BLaER1 treated with 17β-estradiol and CSF1 and Interleukin-3, amounts not matched to agents 10 nM and 100 nM (cell line): ENCODE results near the gene COL23A1.

Experiments used
- H3K27ac ChIP-seq, 11 experiments: shearing (Covaris generic); formaldehyde crosslinking; 2 replicates each; pipeline ENCODE4 v1.8.1; 2022
- H3K27me3 ChIP-seq, 11 experiments: shearing (Covaris generic); formaldehyde crosslinking; 2 replicates each; pipeline ENCODE4 v1.8.1; 2022
- H3K36me3 ChIP-seq, 11 experiments: shearing (Covaris generic); formaldehyde crosslinking; 2 replicates each; pipeline ENCODE4 v1.8.1; 2022
- H3K4me1 ChIP-seq, 10 experiments: shearing (Covaris generic); formaldehyde crosslinking; 2 replicates each; pipeline ENCODE4 v1.8.1; 2022
- H3K4me2 ChIP-seq, 11 experiments: shearing (Covaris generic); formaldehyde crosslinking; 2 replicates each; pipeline ENCODE4 v1.8.1; 2022
- H3K4me3 ChIP-seq, 10 experiments: shearing (Covaris generic); formaldehyde crosslinking; 2 replicates each; pipeline ENCODE4 v1.8.1; 2022
- H3K9ac ChIP-seq, 11 experiments: shearing (Covaris generic); formaldehyde crosslinking; 2 replicates each; pipeline ENCODE4 v1.8.1; 2022
- H3K9me3 ChIP-seq, 11 experiments: shearing (Covaris generic); formaldehyde crosslinking; replicated peaks in 1 of 11; 2 replicates each; pipeline ENCODE4 v1.8.1; 2022
- H4K20me1 ChIP-seq, 11 experiments: shearing (Covaris generic); formaldehyde crosslinking; 2 replicates each; pipeline ENCODE4 v1.8.1; 2022
- Cebpa-rat ChIP-seq, 11 experiments: shearing (Covaris generic); IDR thresholded peaks; 2 replicates each; pipeline ENCODE4 v1.8.1; 2022

Gene COL23A1

GRCh38 chr5:178421699-178422399, 168.3 kb downstream of the COL23A1 start:
- Histone ChIP-seq H3K27ac (no peak overlapping the region), H3K4me3 (no peak overlapping the region), H4K20me1 (0 out of 22 replicates have a peak, but pooled peaks cover 0 to 6% (median 0%) of the 10 kb centered on the region in 11 experiments), H3K36me3 (no peaks in the 10 kb centered on the region), H3K9me3 (no peaks in the 10 kb centered on the region), H3K4me2 (no peak overlapping the region), H3K9ac (no peak overlapping the region), H3K4me1 (peaks cover 12 to 41% (median 31%) of the 10 kb centered on the region in 10 experiments), H3K27me3 (0 out of 22 replicates have a peak, but pooled peaks cover 0 to 18% (median 0%) of the 10 kb centered on the region in 11 experiments)
- no peak for TF ChIP-seq Cebpa-rat (IDR thresholded peaks at IDR 0.05)

DNA sequence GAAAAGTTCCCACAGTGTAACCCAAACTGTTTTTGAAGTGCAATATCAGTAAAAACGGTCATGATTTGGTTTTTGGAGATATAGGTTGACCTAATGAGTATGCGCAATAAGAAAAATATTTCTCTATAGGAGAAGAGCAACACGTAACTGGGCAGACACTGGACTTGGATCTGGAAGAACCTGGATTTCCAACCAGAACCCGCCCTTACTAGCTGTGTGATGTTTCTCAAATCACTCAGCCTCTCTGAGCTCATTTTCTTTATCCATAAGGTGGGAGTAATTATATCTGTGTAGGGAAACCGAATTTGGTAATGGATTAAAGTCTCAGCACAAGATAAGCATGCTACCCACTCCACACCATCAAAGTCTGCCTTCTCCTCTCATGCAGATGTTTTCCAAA, 169.1 kb downstream of the COL23A1 start:
- Histone ChIP-seq H3K4me1 (peaks cover 14 to 43% (median 36%) of the 10 kb centered on the region in 10 experiments), H3K4me3 (no peak overlapping the region), H3K9me3 (no peaks in the 10 kb centered on the region), H3K36me3 (no peaks in the 10 kb centered on the region), H3K9ac (no peak overlapping the region), H4K20me1 (peaks cover 0 to 6% (median 0%) of the 10 kb centered on the region in 11 experiments; a peak in 1 of 22 replicates), H3K27ac (no peak overlapping the region), H3K4me2 (peak overlapping the region in 4 of 11 experiments; percentile 15 to 45 (median 20); a peak in 1 of 22 replicates), H3K27me3 (peaks cover 0 to 18% (median 0%) of the 10 kb centered on the region in 11 experiments; a peak in 1 of 22 replicates)
- TF ChIP-seq Cebpa-rat (IDR thresholded peaks at IDR 0.05): no peak

DNA sequence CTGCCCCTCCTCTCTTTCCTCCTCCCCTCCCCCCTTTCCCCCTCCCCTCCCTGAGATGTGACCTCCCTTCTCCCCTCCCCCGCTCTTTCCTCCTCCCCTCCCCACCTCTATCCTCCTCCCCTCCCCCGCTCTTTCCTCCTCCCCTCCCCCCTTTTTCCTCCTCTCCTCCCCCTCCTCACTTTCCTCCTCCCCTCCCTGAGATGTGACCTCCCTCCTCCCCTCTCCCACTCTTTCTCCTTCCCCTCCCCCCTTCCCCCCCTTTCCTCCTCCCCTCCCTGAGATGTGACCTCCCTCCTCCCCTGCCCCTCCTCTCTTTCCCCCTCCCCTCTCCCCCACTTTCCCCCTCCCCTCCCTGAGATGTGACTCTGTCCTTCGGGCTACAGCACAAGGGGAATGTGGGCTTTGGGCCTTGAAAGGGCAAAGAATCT, 169.8 kb downstream of the COL23A1 start:
- H3K27ac ChIP-seq: no peak overlapping the region
- no peaks in the 10 kb centered on the region for H3K36me3 ChIP-seq
- no peaks in the 10 kb centered on the region for H3K9me3 ChIP-seq
- TF ChIP-seq Cebpa-rat (IDR thresholded peaks at IDR 0.05): no peak
- H4K20me1 ChIP-seq: peaks cover 0 to 10% (median 0%) of the 10 kb centered on the region in 11 experiments; a peak in 1 of 22 replicates
- H3K4me2 ChIP-seq: peak overlapping the region in 5 of 11 experiments; percentile 15 to 68 (median 25); a peak in 4 of 22 replicates
- peaks cover 14 to 43% (median 36%) of the 10 kb centered on the region in 10 experiments for H3K4me1 ChIP-seq
- no peak overlapping the region for H3K4me3 ChIP-seq
- H3K27me3 ChIP-seq: peaks cover 0 to 18% (median 0%) of the 10 kb centered on the region in 11 experiments; a peak in 3 of 22 replicates
- H3K9ac ChIP-seq: no peak overlapping the region

DNA sequence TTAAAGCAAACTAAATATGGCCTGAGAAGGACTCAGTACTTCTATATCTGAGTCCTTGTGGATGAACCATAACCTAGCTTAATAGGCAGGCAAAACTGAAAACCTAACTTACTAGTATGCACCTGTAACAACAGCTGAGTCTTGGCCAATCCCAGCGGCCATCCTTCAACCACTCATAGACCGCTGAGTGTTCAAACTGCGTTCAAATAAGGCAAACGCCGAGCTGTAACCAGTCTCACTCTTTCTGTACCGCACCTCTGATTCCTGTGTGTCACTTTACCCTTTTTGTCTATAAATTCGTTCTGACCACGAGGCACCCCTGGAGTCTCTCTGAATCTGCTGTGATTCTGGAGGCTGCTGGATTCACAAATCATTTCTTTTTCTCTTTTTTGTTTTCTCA, 170.5 kb downstream of the COL23A1 start:
- Histone ChIP-seq H4K20me1 (peaks cover 0 to 14% (median 0%) of the 10 kb centered on the region in 11 experiments; a peak in 1 of 22 replicates), H3K36me3 (no peaks in the 10 kb centered on the region), H3K27ac (no peak overlapping the region), H3K27me3 (peaks cover 0 to 18% (median 0%) of the 10 kb centered on the region in 11 experiments; a peak in 3 of 22 replicates), H3K4me3 (no peak overlapping the region), H3K9ac (no peak overlapping the region), H3K9me3 (no peaks in the 10 kb centered on the region), H3K4me1 (peaks cover 14 to 43% (median 36%) of the 10 kb centered on the region in 10 experiments), H3K4me2 (peak overlapping the region in 3 of 11 experiments; percentile 2 to 81 (median 68); a peak in 2 of 22 replicates)
- TF ChIP-seq Cebpa-rat (IDR thresholded peaks at IDR 0.05): no peak

DNA sequence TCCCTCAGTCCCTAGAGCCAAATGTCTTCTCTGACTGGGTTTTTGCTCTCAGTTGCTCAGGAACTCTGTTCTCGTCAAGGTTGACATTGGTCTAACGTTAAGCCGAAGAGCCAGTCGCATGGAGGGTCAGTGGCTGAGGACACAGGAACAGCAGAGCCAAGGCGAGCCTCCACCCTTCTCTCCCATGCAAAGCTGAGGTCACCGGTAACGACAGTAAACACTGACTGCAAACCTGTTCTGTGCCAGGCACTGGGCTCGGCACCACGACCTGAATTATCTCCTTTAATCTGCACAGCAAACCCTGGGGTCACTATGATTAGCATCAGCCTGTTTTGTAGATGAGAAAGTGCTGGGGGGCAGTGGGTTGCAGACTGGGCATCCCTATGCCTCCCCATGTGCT, 171.0 kb downstream of the COL23A1 start:
- H3K9me3 ChIP-seq: no peaks in the 10 kb centered on the region
- H3K9ac ChIP-seq: no peak overlapping the region
- peak overlapping the region in 3 of 11 experiments; percentile 68 to 81 (median 76); a peak in 3 of 22 replicates for H3K4me2 ChIP-seq
- peaks cover 0 to 18% (median 0%) of the 10 kb centered on the region in 11 experiments; a peak in 3 of 22 replicates for H3K27me3 ChIP-seq
- no peak for TF ChIP-seq Cebpa-rat (IDR thresholded peaks at IDR 0.05)
- no peak overlapping the region for H3K4me3 ChIP-seq
- no peak overlapping the region for H3K27ac ChIP-seq
- no peaks in the 10 kb centered on the region for H3K36me3 ChIP-seq
- H4K20me1 ChIP-seq: peaks cover 0 to 14% (median 0%) of the 10 kb centered on the region in 11 experiments; a peak in 1 of 22 replicates
- H3K4me1 ChIP-seq: peaks cover 14 to 42% (median 35%) of the 10 kb centered on the region in 10 experiments

GRCh38 chr5:178418471-178419010, 171.7 kb downstream of the COL23A1 start:
- no peak overlapping the region for H3K9ac ChIP-seq
- H3K27me3 ChIP-seq: peaks cover 0 to 18% (median 0%) of the 10 kb centered on the region in 11 experiments; a peak in 3 of 22 replicates
- peak overlapping the region in 8 of 11 experiments; percentile 65 to 81 (median 73); a peak in 17 of 22 replicates for H3K4me2 ChIP-seq

DNA sequence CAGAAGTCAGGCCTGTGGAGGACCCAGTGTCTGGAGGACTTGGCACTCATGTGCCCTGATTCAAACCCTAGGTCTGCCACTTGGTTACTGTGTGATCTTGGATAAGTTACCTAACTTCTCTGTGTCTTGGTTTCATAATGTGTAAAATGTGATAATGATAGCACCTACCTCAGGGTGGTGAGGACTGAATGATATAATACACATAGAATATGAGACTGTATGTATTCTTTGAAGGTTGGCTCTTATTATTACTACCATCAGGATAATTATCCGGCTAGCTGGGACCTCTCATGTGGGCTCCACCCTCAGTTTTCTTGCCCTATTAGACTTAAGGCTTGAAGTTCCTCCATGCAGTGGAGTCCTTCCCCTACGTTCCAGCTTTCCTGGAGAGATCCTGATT, 172.2 kb downstream of the COL23A1 start:
- H4K20me1 ChIP-seq: peaks cover 0 to 14% (median 0%) of the 10 kb centered on the region in 11 experiments; a peak in 1 of 22 replicates

More at GRCh38 chr5:178418471-178419010, 171.7 kb downstream of the COL23A1 start:
- H3K36me3 ChIP-seq: no peaks in the 10 kb centered on the region
- TF ChIP-seq Cebpa-rat (IDR thresholded peaks at IDR 0.05): no peak
- H3K4me1 ChIP-seq: peaks cover 14 to 42% (median 32%) of the 10 kb centered on the region in 10 experiments
- no peak overlapping the region for H3K27ac ChIP-seq
- no peaks in the 10 kb centered on the region for H3K9me3 ChIP-seq
- peaks cover 0 to 14% (median 0%) of the 10 kb centered on the region in 11 experiments; a peak in 1 of 22 replicates for H4K20me1 ChIP-seq
- no peak overlapping the region for H3K4me3 ChIP-seq

GRCh38 chr5:178417391-178417811, 172.8 kb downstream of the COL23A1 start:
- Histone ChIP-seq H3K9me3 (no peaks in the 10 kb centered on the region), H3K36me3 (no peaks in the 10 kb centered on the region), H3K27ac (no peak overlapping the region), H3K9ac (no peak overlapping the region; a peak in 2 of 22 replicates), H4K20me1 (peaks cover 0 to 14% (median 0%) of the 10 kb centered on the region in 11 experiments; a peak in 1 of 22 replicates), H3K4me1 (peaks cover 14 to 42% (median 32%) of the 10 kb centered on the region in 10 experiments), H3K4me3 (no peak overlapping the region), H3K27me3 (peaks cover 0 to 18% (median 0%) of the 10 kb centered on the region in 11 experiments; a peak in 3 of 22 replicates), H3K4me2 (peak overlapping the region; percentile 52 to 81 (median 73))
- no peak for TF ChIP-seq Cebpa-rat (IDR thresholded peaks at IDR 0.05)

More for the DNA sequence above, 172.2 kb downstream of the COL23A1 start:
- no peak overlapping the region for H3K27ac ChIP-seq
- H3K4me2 ChIP-seq: peak overlapping the region; percentile 52 to 81 (median 73); a peak in 21 of 22 replicates
- no peaks in the 10 kb centered on the region for H3K9me3 ChIP-seq
- no peak overlapping the region for H3K4me3 ChIP-seq
- no peaks in the 10 kb centered on the region for H3K36me3 ChIP-seq
- no peak overlapping the region for H3K9ac ChIP-seq
- TF ChIP-seq Cebpa-rat (IDR thresholded peaks at IDR 0.05): no peak
- H3K27me3 ChIP-seq: peaks cover 0 to 18% (median 0%) of the 10 kb centered on the region in 11 experiments; a peak in 3 of 22 replicates
- H3K4me1 ChIP-seq: peaks cover 14 to 42% (median 32%) of the 10 kb centered on the region in 10 experiments
